HEK293 (cell line): Measurements from ENCODE around the gene PTPRG.

Source experiments
- CTCF ChIA-PET: fragments of 350-600 bp; formaldehyde crosslinking; extraction: SDS; loops from one replicate; lab custom pipeline; 2021; ENCODE audit warnings: antibody characterized with exemption; lab: Yijun Ruan, JAX
- POLR2A ChIA-PET: fragments of 300-600 bp; formaldehyde crosslinking; extraction: SDS; loops from one replicate; lab custom pipeline; 2020; ENCODE audit warnings: antibody characterized with exemption, inconsistent platforms; lab: Yijun Ruan, JAX
- H3K27ac ChIP-seq: fragments of 200-500 bp; sonication (Bioruptor generic); 2 replicates; pipeline ENCODE4 v1.5.1; 2014; ENCODE audit warnings: low read depth, low read length, control low read depth, inconsistent platforms; ENCODE audit errors: extremely low read depth
- H3K36me3 ChIP-seq, 2 experiments: fragments of 200-500 bp in 1 of 2; sonication (Bioruptor generic) in 1 of 2; 1 replicate in 1 of 2; 2 replicates in 1 of 2; pipeline ENCODE4 v1.5.1; 2014 to 2017; ENCODE audit warnings: inconsistent platforms in 2 of 2, low read length in 2 of 2; ENCODE audit not compliant: control insufficient read depth in 2 of 2, insufficient read depth in 1 of 2
- H3K4me1 ChIP-seq: fragments of 200-500 bp; sonication (Bioruptor generic); 2 replicates; pipeline ENCODE4 v1.5.1; 2014; ENCODE audit warnings: mild to moderate bottlenecking, low read length, inconsistent platforms; ENCODE audit not compliant: control insufficient read depth, insufficient read depth
- H3K4me3 ChIP-seq: 2 replicates; pipeline ENCODE4 v1.5.1; 2011; ENCODE audit warnings: low read depth, mild to moderate bottlenecking, control low read depth, low read length, moderate library complexity
- H3K9me3 ChIP-seq: fragments of 200-500 bp; sonication (Bioruptor generic); 2 replicates; pipeline ENCODE4 v1.5.1; 2014; ENCODE audit warnings: low read depth, low read length, inconsistent platforms; ENCODE audit not compliant: control insufficient read depth, insufficient read depth
- FEZF1 ChIP-seq: fragments of 450-650 bp; formaldehyde crosslinking; IDR thresholded peaks from 2 replicates; pipeline ENCODE4 v1.5.1; 2016; ENCODE audit warnings: missing biosample characterization, missing genetic modification characterization
- HIC1 ChIP-seq: fragments of 450-650 bp; formaldehyde crosslinking; IDR thresholded peaks from 2 replicates; pipeline ENCODE4 v1.5.1; 2016; ENCODE audit warnings: missing biosample characterization, missing genetic modification characterization
- KLF1 ChIP-seq: fragments of 450-650 bp; formaldehyde crosslinking; IDR thresholded peaks from 2 replicates; pipeline ENCODE4 v1.5.1; 2016; ENCODE audit warnings: missing biosample characterization, missing genetic modification characterization
- PRDM1 ChIP-seq: fragments of 450-650 bp; formaldehyde crosslinking; IDR thresholded peaks from 2 replicates; pipeline ENCODE4; 2016; ENCODE audit warnings: missing biosample characterization, missing genetic modification characterization
- PRDM6 ChIP-seq: fragments of 450-650 bp; formaldehyde crosslinking; IDR thresholded peaks from 2 replicates; pipeline ENCODE4 v1.5.1; 2017; ENCODE audit warnings: missing biosample characterization, missing genetic modification characterization
- ZBTB11 ChIP-seq: fragments of 450-650 bp; formaldehyde crosslinking; conservative IDR thresholded peaks from 2 replicates; pipeline ENCODE4 v1.5.1; 2016; ENCODE audit warnings: low read depth, missing biosample characterization, missing genetic modification characterization
- ZFHX2 ChIP-seq: fragments of 450-650 bp; formaldehyde crosslinking; conservative IDR thresholded peaks from 2 replicates; pipeline ENCODE4 v1.5.1; 2016; ENCODE audit warnings: missing biosample characterization, missing genetic modification characterization
- ZNF140 ChIP-seq: fragments of 450-650 bp; formaldehyde crosslinking; IDR thresholded peaks from 2 replicates; pipeline ENCODE4 v1.5.1; 2016; ENCODE audit warnings: missing biosample characterization, missing genetic modification characterization
- ZNF146 ChIP-seq: fragments of 450-650 bp; formaldehyde crosslinking; IDR thresholded peaks from 2 replicates; pipeline ENCODE4 v1.5.1; 2016; ENCODE audit warnings: missing biosample characterization, missing genetic modification characterization
- ZNF184 ChIP-seq: fragments of 450-650 bp; IDR thresholded peaks from 2 replicates; pipeline ENCODE4 v1.5.1; 2018; ENCODE audit warnings: missing biosample characterization, mild to moderate bottlenecking, missing genetic modification characterization
- ZNF2 ChIP-seq: fragments of 450-650 bp; formaldehyde crosslinking; IDR thresholded peaks from 2 replicates; pipeline ENCODE4 v1.5.1; 2016; ENCODE audit warnings: missing biosample characterization, missing genetic modification characterization
- ZNF398 ChIP-seq: fragments of 450-650 bp; formaldehyde crosslinking; IDR thresholded peaks from 2 replicates; pipeline ENCODE4 v1.5.1; 2017; ENCODE audit warnings: missing biosample characterization, missing genetic modification characterization
- ZNF416 ChIP-seq: fragments of 450-650 bp; formaldehyde crosslinking; IDR thresholded peaks from 2 replicates; pipeline ENCODE4 v1.5.1; 2016; ENCODE audit warnings: missing biosample characterization, missing genetic modification characterization
- ZNF558 ChIP-seq: fragments of 450-650 bp; formaldehyde crosslinking; IDR thresholded peaks from 2 replicates; pipeline ENCODE4 v1.5.1; 2016; ENCODE audit warnings: missing biosample characterization, missing genetic modification characterization
- ZNF621 ChIP-seq: fragments of 450-650 bp; formaldehyde crosslinking; IDR thresholded peaks from 2 replicates; pipeline ENCODE4 v1.5.1; 2017; ENCODE audit warnings: missing biosample characterization, missing genetic modification characterization
- ZNF645 ChIP-seq: fragments of 450-650 bp; formaldehyde crosslinking; IDR thresholded peaks from 2 replicates; pipeline ENCODE4; 2016; ENCODE audit warnings: missing biosample characterization, missing genetic modification characterization
- ZSCAN4 ChIP-seq: fragments of 450-650 bp; formaldehyde crosslinking; IDR thresholded peaks from 2 replicates; pipeline ENCODE4 v1.5.1; 2017; ENCODE audit warnings: missing biosample characterization, missing genetic modification characterization

Gene PTPRG

GRCh38 chr3:61832375-61833229 lies 271.2 kb downstream of the PTPRG start:
- Histone ChIP-seq H3K9me3 (no peaks in the 10 kb centered on the region), H3K4me3 (no peak overlapping the region), H3K36me3 (no peaks in the 10 kb centered on the region), H3K27ac (no peak overlapping the region), H3K4me1 (peaks cover 4% of the 10 kb centered on the region; the same call in 1 of the 2 replicates)
- TF ChIP-seq PRDM6 (tag by site-specific recombination): 0 out of 2 replicates have a peak, but pooled peaks have one; percentile 32
- peak; percentile 82 for TF ChIP-seq ZNF146 (tag by site-specific recombination)
- TF ChIP-seq KLF1 (tag by site-specific recombination): 0 out of 2 replicates have a peak, but pooled peaks have one; percentile 21
- peak; percentile 86 for TF ChIP-seq ZSCAN4 (tag by site-specific recombination)
- no peak for TF ChIP-seq HIC1 (tag by site-specific recombination)
- POLR2A ChIA-PET: no interaction called here
- CTCF ChIA-PET: no interaction called here

- Histone ChIP-seq H3K27ac (no peak overlapping the region), H3K4me3 (no peak overlapping the region), H3K9me3 (no peaks in the 10 kb centered on the region), H3K4me1 (peaks cover 6% of the 10 kb centered on the region), H3K36me3 (no peaks in the 10 kb centered on the region)
- ChIA-PET POLR2A (interaction anchor here (1.2 kb wide), 1 partner anchor 283 kb away, joined by 3 read pairs; no protein-coding TSS in a partner anchor), CTCF (no interaction called here)
- no peak for TF ChIP-seq ZNF184 (tag by site-specific recombination)
- TF ChIP-seq ZNF2 (tag by site-specific recombination): no peak
- TF ChIP-seq ZNF645 (tag by site-specific recombination): no peak
Measured at GRCh38 chr3:61839256-61839655, 277.9 kb downstream of the PTPRG start.

GRCh38 chr3:61841111-61841845 lies 279.9 kb downstream of the PTPRG start:
- Histone ChIP-seq H3K4me1 (peaks cover 6% of the 10 kb centered on the region), H3K36me3 (no peaks in the 10 kb centered on the region), H3K27ac (no peak overlapping the region), H3K9me3 (no peaks in the 10 kb centered on the region), H3K4me3 (no peak overlapping the region)
- CTCF ChIA-PET: no interaction called here
- POLR2A ChIA-PET: no interaction called here
- TF ChIP-seq ZNF416 (tag by site-specific recombination): no peak
- TF ChIP-seq ZFHX2: no peak
- no peak for TF ChIP-seq ZNF140 (tag by site-specific recombination)
- TF ChIP-seq ZNF558 (tag by site-specific recombination): no peak
- TF ChIP-seq FEZF1 (tag by site-specific recombination): peak; percentile 82
- TF ChIP-seq ZNF398 (tag by site-specific recombination): 0 out of 2 replicates have a peak, but pooled peaks have one; percentile 17
- no peak for TF ChIP-seq ZNF621
- no peak for TF ChIP-seq ZBTB11 (tag by site-specific recombination)
- TF ChIP-seq PRDM1 (tag by site-specific recombination): peak; percentile 14; the same call in 1 of the 2 replicates
